HG03469 (cell line): Measurements from ENCODE around the gene HDDC2.

Experiments
- ATAC-seq: cut with Tn5 transposase; IDR thresholded peaks from one replicate; pipeline ENCODE4 v1.9.1; 2021; ENCODE audit warnings: mild to moderate bottlenecking, moderate library complexity, moderate number of reproducible peaks; ENCODE audit not compliant: unreplicated experiment

HDDC2 gene

GRCh38 chr6:125245109-125245508, 56.7 kb downstream of the HDDC2 start:
- ATAC-seq: no peak

GRCh38 chr6:125237764-125238163, 64.0 kb downstream of the HDDC2 start:
- no peak for ATAC-seq

- no peak for ATAC-seq
Measured at GRCh38 chr6:125236536-125237327, 65.0 kb downstream of the HDDC2 start.

- ATAC-seq: no peak
Measured at GRCh38 chr6:125233202-125233601, 68.6 kb downstream of the HDDC2 start.

- no peak for ATAC-seq
Measured at GRCh38 chr6:125232466-125232865, 69.3 kb downstream of the HDDC2 start.

GRCh38 chr6:125231574-125232343, 70.0 kb downstream of the HDDC2 start:
- ATAC-seq: no peak

GRCh38 chr6:125231133-125231532, 70.6 kb downstream of the HDDC2 start:
- ATAC-seq: no peak

GRCh38 chr6:125230674-125231073, 71.1 kb downstream of the HDDC2 start:
- no peak for ATAC-seq

- no peak for ATAC-seq
Measured at GRCh38 chr6:125228981-125229479, 72.7 kb downstream of the HDDC2 start.

- ATAC-seq: no peak
Measured at GRCh38 chr6:125227244-125227643, 74.5 kb downstream of the HDDC2 start.
